ENCODE data around the gene ORC5. TPM values are rescaled to one million over a fixed set of nuclear protein-coding genes. Genes with fewer than 3 reads are reported as not detected.

Gene ORC5
- total and polyA plus RNA-seq, 2 experiments from 2014 or later: 10.9 to 89.0 TPM

GRCh38 chr7:104160375-104160774 is 47.4 kb downstream of the ORC5 start:
- Histone ChIP-seq H3K9me2 (ENCODE audit: insufficient read depth) (no peaks in the 10 kb centered on the region), H2AFZ (no peak overlapping the region), H4K20me1 (replicated peaks; ENCODE audit: insufficient read depth) (no peaks in the 10 kb centered on the region), H3K4me3 (no peak overlapping the region), H3K4me2 (no peak overlapping the region), H3K27ac (ENCODE audit: low read depth) (no peak overlapping the region), H3K4me1 (ENCODE audit: insufficient read depth) (no peaks in the 10 kb centered on the region), H3K79me2 (replicated peaks; ENCODE audit: insufficient read depth) (no peaks in the 10 kb centered on the region), H3F3A (replicated peaks; ENCODE audit: low read depth) (no peaks in the 10 kb centered on the region), H3K27me3 (ENCODE audit: insufficient read depth) (no peaks in the 10 kb centered on the region), H3K36me3 (ENCODE audit: insufficient read depth) (no peaks in the 10 kb centered on the region)
- no peaks in the 10 kb centered on the region for H3K4me1 Mint-ChIP-seq
- no peaks in the 10 kb centered on the region for H3K27me3 Mint-ChIP-seq (ENCODE audit: insufficient read depth, low read depth, poor library complexity)
- ATAC-seq (no peak), DNase-seq (ENCODE audit: low spot score) (peak; percentile 12)
- TF ChIP-seq CTCF (conservative IDR thresholded peaks at IDR 0.05; ENCODE audit: low read depth in 2 of 2) (peak in 1 of 2 experiments; percentile 54; a peak in 3 of 4 replicates), NANOG (IDR thresholded peaks at IDR 0.05; ENCODE audit: borderline replicate concordance) (no peak)
- H3K9me3 Mint-ChIP-seq: no peaks in the 10 kb centered on the region
- H3K27ac Mint-ChIP-seq: no peak overlapping the region
- H3K36me3 Mint-ChIP-seq (ENCODE audit: low read depth): peaks cover 15% of the 10 kb centered on the region; the same call in 2 of the 3 replicates
- H3K4me3 Mint-ChIP-seq: no peak overlapping the region

DNA sequence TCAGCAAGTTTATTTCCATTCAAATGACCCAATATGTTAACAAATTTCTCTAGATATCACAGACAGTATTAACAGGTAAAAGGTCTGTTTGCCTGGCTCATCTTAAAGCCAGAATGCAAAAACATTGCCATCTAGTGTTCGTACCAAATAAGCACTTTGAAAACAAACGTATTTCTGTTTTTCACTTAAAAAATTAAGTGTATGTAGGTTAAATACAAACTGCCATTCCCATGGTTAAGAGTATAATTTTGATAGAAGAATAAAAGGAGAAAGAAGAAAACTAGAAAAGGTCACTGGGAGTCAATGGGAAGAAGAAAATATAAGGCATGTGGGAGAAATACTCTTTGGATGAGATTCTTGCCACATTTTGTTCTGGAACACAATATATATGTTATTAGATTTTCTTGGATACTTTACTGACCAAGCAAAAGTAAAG is 51.0 kb downstream of the ORC5 start:
- H3K27me3 ChIP-seq (ENCODE audit: insufficient read depth): no peaks in the 10 kb centered on the region
- Mint-ChIP-seq H3K27me3 (ENCODE audit: insufficient read depth, low read depth, poor library complexity) (no peaks in the 10 kb centered on the region), H3K36me3 (ENCODE audit: low read depth) (peaks cover 9% of the 10 kb centered on the region; the same call in 2 of the 3 replicates), H3K9me3 (no peaks in the 10 kb centered on the region), H3K4me1 (no peaks in the 10 kb centered on the region), H3K4me3 (no peak overlapping the region), H3K27ac (no peak overlapping the region)
- H3F3A ChIP-seq (replicated peaks; ENCODE audit: low read depth): no peaks in the 10 kb centered on the region
- no peak for ATAC-seq
- H3K4me2 ChIP-seq: no peak overlapping the region
- TF ChIP-seq EZH2phosphoT487 (IDR thresholded peaks at IDR 0.05; ENCODE audit: unreplicated experiment) (no peak), CTCF (conservative IDR thresholded peaks at IDR 0.05; ENCODE audit: low read depth in 2 of 2) (peak; percentile 61 to 89)
- no peaks in the 10 kb centered on the region for H4K20me1 ChIP-seq (replicated peaks; ENCODE audit: insufficient read depth)
- H3K4me3 ChIP-seq: no peak overlapping the region
- H3K4me1 ChIP-seq (ENCODE audit: insufficient read depth): no peaks in the 10 kb centered on the region
- H3K9me2 ChIP-seq (ENCODE audit: insufficient read depth): no peaks in the 10 kb centered on the region
- no peak overlapping the region for H3K27ac ChIP-seq (ENCODE audit: low read depth)
- peak; percentile 65 for DNase-seq (ENCODE audit: low spot score)
- no peak overlapping the region for H2AFZ ChIP-seq
- H3K36me3 ChIP-seq (ENCODE audit: insufficient read depth): no peaks in the 10 kb centered on the region
- H3K79me2 ChIP-seq (replicated peaks; ENCODE audit: insufficient read depth): no peaks in the 10 kb centered on the region

DNA sequence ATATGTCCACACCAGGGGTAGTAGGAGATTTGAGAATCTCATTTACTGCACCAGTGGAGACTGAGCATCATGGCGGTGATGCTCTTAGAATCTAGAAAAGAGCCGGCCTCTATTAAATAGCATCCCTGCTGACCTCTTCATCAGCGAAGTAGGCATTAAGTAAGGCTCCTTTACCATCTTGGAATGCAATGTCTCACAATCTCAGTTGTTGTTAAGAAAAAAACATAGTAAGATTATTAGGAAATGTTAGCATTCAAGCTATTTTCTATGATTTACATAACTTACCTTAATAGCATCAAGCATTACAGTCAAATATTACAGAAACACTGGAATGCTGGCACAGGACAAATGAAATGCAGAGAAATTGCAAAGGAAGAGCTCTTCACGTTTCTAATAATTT is 54.5 kb downstream of the ORC5 start:
- H3K4me2 ChIP-seq: no peak overlapping the region
- no peaks in the 10 kb centered on the region for H4K20me1 ChIP-seq (replicated peaks; ENCODE audit: insufficient read depth)
- Mint-ChIP-seq H3K27ac (no peak overlapping the region), H3K9me3 (no peaks in the 10 kb centered on the region), H3K36me3 (ENCODE audit: low read depth) (no peaks in the 10 kb centered on the region), H3K4me3 (no peak overlapping the region), H3K27me3 (ENCODE audit: insufficient read depth, low read depth, poor library complexity) (no peaks in the 10 kb centered on the region), H3K4me1 (no peaks in the 10 kb centered on the region)
- no peak overlapping the region for H3K4me3 ChIP-seq
- H3K36me3 ChIP-seq (ENCODE audit: insufficient read depth): no peaks in the 10 kb centered on the region
- ATAC-seq (no peak), DNase-seq (ENCODE audit: low spot score) (no peak)
- no peaks in the 10 kb centered on the region for H3F3A ChIP-seq (replicated peaks; ENCODE audit: low read depth)
- H3K79me2 ChIP-seq (replicated peaks; ENCODE audit: insufficient read depth): no peaks in the 10 kb centered on the region
- no peak overlapping the region for H2AFZ ChIP-seq
- H3K4me1 ChIP-seq (ENCODE audit: insufficient read depth): no peaks in the 10 kb centered on the region
- H3K9me2 ChIP-seq (ENCODE audit: insufficient read depth): no peaks in the 10 kb centered on the region
- TF ChIP-seq JUNB (IDR thresholded peaks at IDR 0.05; ENCODE audit: unreplicated experiment): no peak
- no peak for TF ChIP-seq POLR2AphosphoS5 (IDR thresholded peaks at IDR 0.05; ENCODE audit: low read depth)
- TF ChIP-seq CTCF (conservative IDR thresholded peaks at IDR 0.05; ENCODE audit: low read depth in 2 of 2): no peak
- no peak for TF ChIP-seq CREB1 (CRISPR knock-in tag; IDR thresholded peaks at IDR 0.05; ENCODE audit: low read depth)
- no peak for TF ChIP-seq ZNF331 (CRISPR knock-in tag; IDR thresholded peaks at IDR 0.05; ENCODE audit: low read depth)
- no peak for TF ChIP-seq STAT1 (IDR thresholded peaks at IDR 0.05; ENCODE audit: unreplicated experiment)
- no peak for TF ChIP-seq ZNF114 (CRISPR knock-in tag; IDR thresholded peaks at IDR 0.05)
- no peak for TF ChIP-seq ETS1 (IDR thresholded peaks at IDR 0.05)
- TF ChIP-seq NANOG (IDR thresholded peaks at IDR 0.05; ENCODE audit: borderline replicate concordance): no peak
- TF ChIP-seq EZH2phosphoT487 (IDR thresholded peaks at IDR 0.05; ENCODE audit: unreplicated experiment): no peak
- no peaks in the 10 kb centered on the region for H3K27me3 ChIP-seq (ENCODE audit: insufficient read depth)
- no peak overlapping the region for H3K27ac ChIP-seq (ENCODE audit: low read depth)
